ENCODE results near the gene DGCR2. TPM values are rescaled to one million over a fixed set of nuclear protein-coding genes. Genes with fewer than 3 reads are reported as not detected.

Gene DGCR2
- total RNA-seq, 1 experiment from 2014 or later = 42.9 TPM

- ATAC-seq = no peak
- ChIA-PET POLR2A (no interaction called here), CTCF (no interaction called here), RAD21 (ENCODE audit: low non-redundant PET in 1 of 2, low total read pairs in 2 of 2, uncharacterized antibody in 2 of 2, unreplicated experiment in 2 of 2) (no interaction called here)
- Histone ChIP-seq H3K36me3 (ENCODE audit: control insufficient read depth in 1 of 2, insufficient read depth in 2 of 2, low read length in 2 of 2) (no peaks in the 10 kb centered on the region), H3K4me3 (replicated peaks in 1 of 2; ENCODE audit: low read depth in 1 of 2, low read length in 2 of 2) (no peak within 1 kb of the TSS), H3K4me2 (ENCODE audit: low read length) (no peak within 1 kb of the TSS), H3K4me1 (ENCODE audit: control insufficient read depth in 1 of 2, insufficient read depth in 2 of 2, low read length in 2 of 2) (peaks cover 0 to under 1% of the 10 kb centered on the region in 2 experiments; a peak in 2 of 4 replicates), H3K27ac (ENCODE audit: low read depth, low read length) (no peak within 1 kb of the TSS), H2AFZ (ENCODE audit: low read depth, low read length, poor library complexity, severe bottlenecking) (no peak within 1 kb of the TSS), H3K9ac (ENCODE audit: low read length) (no peak within 1 kb of the TSS), H3K9me2 (ENCODE audit: insufficient read depth) (no peaks in the 10 kb centered on the region), H3K27me3 (ENCODE audit: insufficient read depth, low read length) (peaks cover 8% of the 10 kb centered on the region; the same call in 1 of the 2 replicates), H3K79me2 (ENCODE audit: insufficient read depth, low read length) (no peaks in the 10 kb centered on the region), H4K20me1 (ENCODE audit: insufficient read depth) (no peaks in the 10 kb centered on the region), H3K9me3 (ENCODE audit: control insufficient read depth in 1 of 2, insufficient read depth in 1 of 2, low read depth in 1 of 2, low read length in 2 of 2) (no peaks in the 10 kb centered on the region)
- no peak for DNase-seq (ENCODE audit: low read depth, low spot score)
- no peak for TF ChIP-seq ELF1 (IDR thresholded peaks at IDR 0.05; ENCODE audit: borderline replicate concordance, low read depth)
- no peak for TF ChIP-seq POLR2AphosphoS5 (IDR thresholded peaks at IDR 0.05; ENCODE audit: low read depth, low read length)
- no peak for TF ChIP-seq TCF7L2 (IDR thresholded peaks at IDR 0.05; ENCODE audit: borderline replicate concordance, extremely low read depth, insufficient read depth, insufficient read length)
- TF ChIP-seq ZNF274 (IDR thresholded peaks at IDR 0.05; ENCODE audit: low read depth, low read length) = no peak
- no peak for TF ChIP-seq CBX3 (IDR thresholded peaks at IDR 0.05; ENCODE audit: low read depth)
- intact Hi-C loops (cut with micrococcal nuclease) = loop anchor here (10.0 kb wide), 1 partner anchor 325 kb away; the partner anchor contains the start of genes CDC45 and UFD1
- BruUV-seq (replicated peaks) = no TSS peak
Observed at GRCh38 chr22:19149991-19150390, 27.8 kb upstream of the DGCR2 start, which contains the start of gene GSC2. TSS of gene GSC2 (minus strand) at chr22:19150292. CDS start at chr22:19150283, 9 bp downstream.

- no peaks in the 10 kb centered on the region for H3K9me2 ChIP-seq (ENCODE audit: insufficient read depth)
- H3K9ac ChIP-seq (ENCODE audit: low read length) = no peak overlapping the region
- H3K36me3 ChIP-seq (ENCODE audit: control insufficient read depth in 1 of 2, insufficient read depth in 2 of 2, low read length in 2 of 2) = no peaks in the 10 kb centered on the region
- H3K4me1 ChIP-seq (ENCODE audit: control insufficient read depth in 1 of 2, insufficient read depth in 2 of 2, low read length in 2 of 2) = peaks cover 0 to 3% of the 10 kb centered on the region in 2 experiments; a peak in 2 of 4 replicates
- no peak overlapping the region for H3K27ac ChIP-seq (ENCODE audit: low read depth, low read length)
- no peaks in the 10 kb centered on the region for H4K20me1 ChIP-seq (ENCODE audit: insufficient read depth)
- H3K27me3 ChIP-seq (ENCODE audit: insufficient read depth, low read length) = peaks cover 8% of the 10 kb centered on the region; the same call in 1 of the 2 replicates
- H3K79me2 ChIP-seq (ENCODE audit: insufficient read depth, low read length) = peaks cover 2% of the 10 kb centered on the region; the same call in 1 of the 2 replicates
- intact Hi-C loops (cut with micrococcal nuclease) = loop anchor here (10.0 kb wide), 1 partner anchor 326 kb away; the partner anchor contains the start of genes CDC45 and UFD1
- no peak overlapping the region for H3K4me3 ChIP-seq (replicated peaks in 1 of 2; ENCODE audit: low read depth in 1 of 2, low read length in 2 of 2)
- CTCF ChIA-PET = no interaction called here
- POLR2A ChIA-PET = no interaction called here
- ATAC-seq (no peak), DNase-seq (ENCODE audit: low read depth, low spot score) (no peak)
- H2AFZ ChIP-seq (ENCODE audit: low read depth, low read length, poor library complexity, severe bottlenecking) = no peak overlapping the region
- H3K9me3 ChIP-seq (ENCODE audit: control insufficient read depth in 1 of 2, insufficient read depth in 1 of 2, low read depth in 1 of 2, low read length in 2 of 2) = no peaks in the 10 kb centered on the region
- RAD21 ChIA-PET (ENCODE audit: low non-redundant PET in 1 of 2, low total read pairs in 2 of 2, uncharacterized antibody in 2 of 2, unreplicated experiment in 2 of 2) = no interaction called here
- no peak overlapping the region for H3K4me2 ChIP-seq (ENCODE audit: low read length)
- BruUV-seq (replicated peaks) = no TSS peak
- TF ChIP-seq TCF7L2 (IDR thresholded peaks at IDR 0.05; ENCODE audit: borderline replicate concordance, extremely low read depth, insufficient read depth, insufficient read length) (no peak), SP1 (IDR thresholded peaks at IDR 0.05; ENCODE audit: low read depth) (no peak), ZBTB33 (IDR thresholded peaks at IDR 0.05; ENCODE audit: extremely low read depth, insufficient replicate concordance, low read length) (no peak), EGR1 (IDR thresholded peaks at IDR 0.05; ENCODE audit: low read depth) (no peak), RAD21 (IDR thresholded peaks at IDR 0.05; ENCODE audit: low read depth) (no peak), ATF3 (IDR thresholded peaks at IDR 0.05) (no peak), EZH2 (IDR thresholded peaks at IDR 0.05) (no peak), YY1 (IDR thresholded peaks at IDR 0.05; ENCODE audit: extremely low read depth, insufficient replicate concordance, low read depth, low read length) (no peak), ZNF274 (IDR thresholded peaks at IDR 0.05; ENCODE audit: low read depth, low read length) (no peak), MAX (IDR thresholded peaks at IDR 0.05) (no peak), FOSL1 (IDR thresholded peaks at IDR 0.05; ENCODE audit: low read depth) (no peak), ELF1 (IDR thresholded peaks at IDR 0.05; ENCODE audit: borderline replicate concordance, low read depth) (no peak), CEBPB (IDR thresholded peaks at IDR 0.05; ENCODE audit: low read depth) (no peak), CBX3 (IDR thresholded peaks at IDR 0.05; ENCODE audit: low read depth) (no peak), JUND (IDR thresholded peaks at IDR 0.05) (no peak), ZFX (IDR thresholded peaks at IDR 0.05) (no peak), EZH2phosphoT487 (IDR thresholded peaks at IDR 0.05; ENCODE audit: borderline replicate concordance) (no peak)
Observed at GRCh38 chr22:19149047-19149883, 27.1 kb upstream of the DGCR2 start.
